ENCODE measurements around the gene TMUB2.

GRCh38 chr17:44187131-44187899, 543 bp downstream of the TMUB2 start:
- TF ChIP-seq CTCF (conservative IDR thresholded peaks at IDR 0.05; ENCODE audit: low read length) (no peak), EZH2phosphoT487 (IDR thresholded peaks at IDR 0.05; ENCODE audit: borderline replicate concordance) (no peak)

Data from Loucy (cell line).